Choroid plexus epithelial cell (primary cell): Measurements from ENCODE around the gene EYS.
A peak's percentile ranks its signal among the peaks of the same experiment; 100 is the strongest.

ENCODE experiments used
- DNase-seq: peaks from one replicate; pipeline ENCODE4 v3.0.0-alpha.2; 2010; ENCODE audit warnings: low read depth
- H3K4me3 ChIP-seq: 2 replicates; pipeline ENCODE4 v1.5.1; 2011; ENCODE audit warnings: low read depth, mild to moderate bottlenecking, control low read depth, low read length, moderate library complexity
- CTCF ChIP-seq: conservative IDR thresholded peaks from 2 replicates; pipeline ENCODE4 v1.5.1; 2011; ENCODE audit warnings: low read depth, mild to moderate bottlenecking, control low read depth, inconsistent platforms, low read length, moderate library complexity

EYS gene

GRCh38 chr6:64238071-64238470 lies 1469.0 kb downstream of the EYS start:
- TF ChIP-seq CTCF, result no peak
- no peak for DNase-seq
- no peak overlapping the region for H3K4me3 ChIP-seq

GRCh38 chr6:64233746-64234145 lies 1473.3 kb downstream of the EYS start:
- H3K4me3 ChIP-seq, result no peak overlapping the region
- DNase-seq, result no peak
- no peak for TF ChIP-seq CTCF

- no peak for TF ChIP-seq CTCF
- H3K4me3 ChIP-seq, result no peak overlapping the region
Measured at GRCh38 chr6:64231928-64232327, 1475.1 kb downstream of the EYS start.

GRCh38 chr6:64230530-64230929 lies 1476.5 kb downstream of the EYS start:
- DNase-seq, result no peak
- no peak for TF ChIP-seq CTCF
- no peak overlapping the region for H3K4me3 ChIP-seq

More at GRCh38 chr6:64231928-64232327, 1475.1 kb downstream of the EYS start:
- no peak for DNase-seq

- H3K4me3 ChIP-seq, result no peak overlapping the region
- no peak for TF ChIP-seq CTCF
- no peak for DNase-seq
Measured at GRCh38 chr6:64227863-64228262, 1479.2 kb downstream of the EYS start.

- TF ChIP-seq CTCF, result no peak
- DNase-seq, result no peak
- no peak overlapping the region for H3K4me3 ChIP-seq
Measured at GRCh38 chr6:64225503-64225902, 1481.5 kb downstream of the EYS start.

GRCh38 chr6:64224819-64225218 lies 1482.2 kb downstream of the EYS start:
- peak; percentile 83 for DNase-seq
- no peak overlapping the region for H3K4me3 ChIP-seq
- no peak for TF ChIP-seq CTCF
